HG03575 (cell line): ENCODE measurements around the gene MIS18BP1.

ENCODE experiments used
- ATAC-seq: cut with Tn5 transposase; IDR thresholded peaks from one replicate; pipeline ENCODE4 v1.9.1; 2021; ENCODE audit not compliant: unreplicated experiment, insufficient number of reproducible peaks, low FRiP score; ENCODE audit errors: extremely low read depth

Gene MIS18BP1

DNA sequence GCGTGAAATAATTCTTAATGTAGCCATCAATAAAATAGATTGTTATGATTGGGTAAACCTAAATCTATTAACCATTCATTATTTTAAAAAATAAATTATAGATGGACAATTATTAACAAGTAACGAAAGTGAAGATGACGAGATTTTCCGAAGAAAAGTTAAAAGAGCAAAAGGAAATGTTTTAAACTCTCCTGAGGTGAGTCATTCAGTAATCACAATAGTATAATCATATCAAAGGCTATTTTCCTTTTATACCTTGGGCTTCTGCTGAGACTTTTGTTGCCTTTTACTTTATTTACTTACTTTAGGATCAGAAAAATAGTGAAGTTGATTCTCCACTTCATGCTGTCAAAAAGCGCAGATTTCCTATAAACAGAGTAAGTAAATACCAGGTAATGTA, 71.7 kb downstream of the MIS18BP1 start:
- ATAC-seq = no peak

- no peak for ATAC-seq
These were observed 75.9 kb downstream of the MIS18BP1 start for GRCh38 chr14:45177076-45177475.

- ATAC-seq = no peak
These were observed 83.1 kb downstream of the MIS18BP1 start for GRCh38 chr14:45169906-45170305.

GRCh38 chr14:45156067-45156466, 96.9 kb downstream of the MIS18BP1 start:
- ATAC-seq = no peak
